WI38 (cell line): Measurements from ENCODE around the gene NMU.

Experiments
- H3K4me3 ChIP-seq: 2 replicates; pipeline ENCODE4 v1.5.1; 2011; ENCODE audit warnings: low read depth, mild to moderate bottlenecking, control low read depth, low read length
- TF ChIP-seq, protein P1 (sequence below): IDR thresholded peaks from 2 replicates; pipeline ENCODE4 v1.5.1; 2012; ENCODE audit warnings: low read depth, mild to moderate bottlenecking, control low read depth, low read length

Gene NMU

DNA sequence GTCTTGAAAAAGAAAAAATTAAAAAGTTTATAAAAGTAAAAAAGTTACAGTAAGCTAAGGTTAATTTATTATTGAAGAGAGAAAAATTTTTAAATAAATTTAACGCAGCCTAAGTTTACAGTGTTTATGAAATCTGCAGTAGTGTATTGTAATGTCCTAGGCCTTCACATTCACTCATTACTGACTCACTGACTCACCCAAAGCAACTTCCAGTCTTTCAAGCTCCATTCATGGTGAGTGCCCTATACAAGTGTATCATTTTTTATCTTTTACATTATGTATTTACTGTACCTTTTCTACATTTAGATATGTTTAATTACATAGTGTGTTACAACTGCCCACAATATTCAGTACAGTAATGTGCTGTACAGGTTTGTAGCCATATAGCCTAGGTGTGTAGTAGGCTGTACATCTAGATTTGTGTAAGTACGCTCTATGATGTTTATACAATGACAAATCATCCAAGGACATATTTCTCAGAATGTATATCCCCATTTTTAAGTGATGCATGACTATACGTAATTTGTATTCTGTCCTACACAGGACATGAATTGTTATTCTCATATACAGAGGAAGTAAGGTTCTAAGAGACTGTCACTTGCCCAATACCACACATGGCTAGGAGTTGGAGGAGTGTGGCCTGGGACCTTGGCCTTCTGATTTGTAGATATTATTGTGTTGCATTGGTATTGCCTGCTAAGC is 24.6 kb downstream of the NMU start:
- no peak overlapping the region for H3K4me3 ChIP-seq
- TF ChIP-seq, protein P1, sequence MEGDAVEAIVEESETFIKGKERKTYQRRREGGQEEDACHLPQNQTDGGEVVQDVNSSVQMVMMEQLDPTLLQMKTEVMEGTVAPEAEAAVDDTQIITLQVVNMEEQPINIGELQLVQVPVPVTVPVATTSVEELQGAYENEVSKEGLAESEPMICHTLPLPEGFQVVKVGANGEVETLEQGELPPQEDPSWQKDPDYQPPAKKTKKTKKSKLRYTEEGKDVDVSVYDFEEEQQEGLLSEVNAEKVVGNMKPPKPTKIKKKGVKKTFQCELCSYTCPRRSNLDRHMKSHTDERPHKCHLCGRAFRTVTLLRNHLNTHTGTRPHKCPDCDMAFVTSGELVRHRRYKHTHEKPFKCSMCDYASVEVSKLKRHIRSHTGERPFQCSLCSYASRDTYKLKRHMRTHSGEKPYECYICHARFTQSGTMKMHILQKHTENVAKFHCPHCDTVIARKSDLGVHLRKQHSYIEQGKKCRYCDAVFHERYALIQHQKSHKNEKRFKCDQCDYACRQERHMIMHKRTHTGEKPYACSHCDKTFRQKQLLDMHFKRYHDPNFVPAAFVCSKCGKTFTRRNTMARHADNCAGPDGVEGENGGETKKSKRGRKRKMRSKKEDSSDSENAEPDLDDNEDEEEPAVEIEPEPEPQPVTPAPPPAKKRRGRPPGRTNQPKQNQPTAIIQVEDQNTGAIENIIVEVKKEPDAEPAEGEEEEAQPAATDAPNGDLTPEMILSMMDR: no peak

DNA sequence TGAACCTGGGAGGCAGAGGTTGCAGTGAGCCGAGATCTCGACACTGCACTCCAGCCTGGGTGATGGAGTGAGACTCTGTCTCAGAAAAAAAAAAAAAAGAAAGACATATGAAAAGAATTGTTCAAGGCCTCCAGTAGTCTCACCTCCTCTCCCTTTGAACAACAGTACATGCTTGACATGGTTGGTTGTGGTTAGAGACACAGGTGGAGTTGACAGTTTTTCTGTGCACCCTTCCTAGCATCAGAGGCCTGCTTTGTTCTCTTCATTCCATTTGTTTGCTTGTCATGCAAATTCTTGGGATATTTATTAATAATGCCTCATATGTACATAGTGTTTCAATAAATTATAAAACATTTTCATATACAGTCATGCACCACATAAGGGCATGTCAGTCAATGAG is 25.7 kb downstream of the NMU start:
- TF ChIP-seq, protein P1: no peak
- no peak overlapping the region for H3K4me3 ChIP-seq

DNA sequence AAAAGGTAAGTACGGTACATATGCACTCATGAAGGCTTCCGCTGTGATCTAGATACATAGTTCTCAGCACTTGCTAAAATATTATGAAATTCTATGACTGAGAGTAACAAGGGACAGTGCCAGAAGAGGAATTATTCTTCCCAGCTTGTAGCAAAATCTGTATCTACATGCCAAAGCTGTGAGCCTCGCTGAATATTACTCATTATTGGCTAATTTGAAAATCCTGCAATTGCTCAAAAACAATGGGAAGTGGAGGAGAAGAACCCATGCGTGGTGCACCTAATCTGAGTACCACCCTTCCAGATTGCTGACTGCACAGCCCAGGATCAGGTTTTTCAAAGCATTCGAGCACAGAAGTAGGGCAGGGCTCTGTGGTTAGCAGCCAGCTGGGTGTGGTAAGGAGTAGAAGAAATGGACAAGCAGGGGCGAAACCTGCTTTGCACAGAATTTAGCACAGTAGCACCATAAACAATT is 26.7 kb downstream of the NMU start:
- TF ChIP-seq, protein P1: no peak

DNA sequence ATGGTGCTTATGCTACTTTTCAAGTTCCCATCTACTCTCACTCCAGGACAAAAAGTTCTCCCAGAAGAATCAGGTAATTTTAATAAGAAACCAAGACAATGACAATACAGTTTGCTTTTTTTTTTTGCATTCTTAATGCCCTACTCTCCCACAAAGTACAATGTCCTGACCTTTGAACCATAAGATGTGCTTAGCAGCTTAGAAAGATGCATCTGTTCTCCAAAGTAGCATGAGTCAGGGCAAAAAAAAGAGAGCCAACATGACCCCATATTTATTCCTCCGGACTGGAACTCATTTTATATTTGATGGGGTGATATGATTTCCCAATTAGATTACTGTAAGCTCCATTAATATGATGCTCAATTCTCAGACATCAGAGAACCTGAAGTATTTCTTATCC is 27.5 kb downstream of the NMU start:
- TF ChIP-seq, protein P1: no peak

More for the DNA sequence above, 26.7 kb downstream of the NMU start:
- H3K4me3 ChIP-seq: no peak overlapping the region

DNA sequence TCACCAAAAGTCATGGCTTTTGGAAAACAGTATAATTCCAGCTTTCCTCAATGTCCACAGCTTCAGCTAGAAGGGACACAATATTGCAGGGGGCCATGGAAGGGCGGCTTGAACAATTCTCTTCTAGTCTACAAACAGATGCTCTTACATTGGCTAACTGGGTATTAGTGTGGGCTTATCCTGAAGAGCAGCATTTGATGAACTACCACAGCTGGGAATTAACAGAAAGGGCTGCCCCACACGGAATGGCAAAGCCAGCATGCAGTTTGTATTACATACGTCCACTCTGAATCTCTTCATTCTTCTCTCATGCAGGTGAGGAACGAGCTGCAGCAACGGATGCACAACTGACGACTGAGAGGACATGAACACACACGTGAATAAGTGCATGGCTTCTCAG is 31.1 kb downstream of the NMU start:
- TF ChIP-seq, protein P1: no peak
- no peak overlapping the region for H3K4me3 ChIP-seq

More for the DNA sequence above, 27.5 kb downstream of the NMU start:
- no peak overlapping the region for H3K4me3 ChIP-seq

DNA sequence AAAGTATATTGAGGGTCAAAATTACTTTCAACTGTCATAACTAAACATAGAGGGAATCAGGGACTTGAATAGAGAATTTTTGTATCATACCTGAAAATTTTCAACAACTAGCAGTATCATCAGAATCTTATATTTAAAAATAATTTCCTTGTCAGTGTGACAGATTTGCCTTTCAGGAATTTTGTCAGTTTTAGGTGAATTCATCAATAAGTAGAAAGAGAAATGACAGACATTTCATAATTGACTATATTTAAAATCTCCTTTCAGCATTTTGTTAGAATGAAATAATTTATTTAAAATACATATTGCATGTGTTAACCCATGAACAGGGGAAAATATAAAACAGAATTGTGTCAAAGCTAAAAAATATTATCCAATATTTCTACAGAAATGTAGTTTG is 35.5 kb downstream of the NMU start:
- TF ChIP-seq, protein P1: no peak
- no peak overlapping the region for H3K4me3 ChIP-seq

DNA sequence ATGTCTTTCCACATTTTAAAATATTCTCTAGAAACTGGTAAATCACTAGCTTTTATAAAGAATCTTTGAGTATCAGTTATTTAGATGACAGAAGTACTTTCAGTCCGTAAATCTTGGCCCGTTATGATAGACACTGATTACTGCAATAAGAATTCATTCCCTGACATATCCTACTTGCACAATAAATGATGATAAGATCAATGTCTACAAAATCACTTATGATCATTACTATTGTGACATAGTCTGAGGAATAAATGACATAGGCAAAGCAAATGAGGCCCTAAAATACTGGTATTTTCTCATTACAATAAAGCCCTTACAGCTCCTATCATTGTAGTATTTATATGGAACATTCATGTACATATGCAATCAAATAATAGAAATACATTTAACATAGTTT is 37.5 kb downstream of the NMU start:
- H3K4me3 ChIP-seq: no peak overlapping the region

More for the DNA sequence above, 37.5 kb downstream of the NMU start:
- TF ChIP-seq, protein P1: no peak
